Hypothalamus (tissue), 51 donors: ENCODE measurements around the gene ZFP36.

Experiments used
- DNase-seq, 51 donors: peaks; one replicate each; lab custom pipeline; 2025; lab: John Stamatoyannopoulos, UW

The ZFP36 gene

GRCh38 chr19:39415111-39416046 is 8.7 kb downstream of the ZFP36 start:
- DNase-seq, result no peak

GRCh38 chr19:39416152-39417120 is 9.8 kb downstream of the ZFP36 start:
- DNase-seq, result no peak

- DNase-seq, result no peak
These were observed 11.0 kb downstream of the ZFP36 start for GRCh38 chr19:39417463-39418181.

GRCh38 chr19:39419003-39419402 is 12.4 kb downstream of the ZFP36 start:
- no peak for DNase-seq

GRCh38 chr19:39420769-39421168 is 14.1 kb downstream of the ZFP36 start:
- no peak for DNase-seq

GRCh38 chr19:39422020-39422419 is 15.4 kb downstream of the ZFP36 start:
- DNase-seq, result no peak

GRCh38 chr19:39423258-39424086 is 16.8 kb downstream of the ZFP36 start:
- DNase-seq, result no peak

GRCh38 chr19:39424934-39425333 is 18.3 kb downstream of the ZFP36 start:
- no peak for DNase-seq

- no peak for DNase-seq
These were observed 19.1 kb downstream of the ZFP36 start for GRCh38 chr19:39425744-39426143.

GRCh38 chr19:39426170-39426569 is 19.5 kb downstream of the ZFP36 start:
- DNase-seq, result no peak

- no peak for DNase-seq
These were observed 21.1 kb downstream of the ZFP36 start for GRCh38 chr19:39427707-39428106.

GRCh38 chr19:39428283-39429112 is 21.9 kb downstream of the ZFP36 start:
- peak in 1 of 51 donors; percentile 10 for DNase-seq

- peak in 2 of 51 donors; percentile 20 to 23 for DNase-seq
These were observed 24.3 kb downstream of the ZFP36 start for GRCh38 chr19:39430675-39431593.

- DNase-seq, result no peak
These were observed 26.0 kb downstream of the ZFP36 start for GRCh38 chr19:39432677-39433025.

GRCh38 chr19:39433480-39434079 is 26.9 kb downstream of the ZFP36 start:
- no peak for DNase-seq

GRCh38 chr19:39434123-39435076 is 27.8 kb downstream of the ZFP36 start:
- DNase-seq, result no peak
